ENCODE results near the gene PPARGC1A. TPM values are rescaled to one million over a fixed set of nuclear protein-coding genes. Genes with fewer than 3 reads are reported as not detected.

PPARGC1A gene
- total and polyA plus RNA-seq, 4 donors, result 7.7 to 34.6 (median 16.3) TPM

- no peak for TF ChIP-seq FOXA1 (IDR thresholded peaks at IDR 0.05)
- no peak for TF ChIP-seq ZBTB33 (IDR thresholded peaks at IDR 0.05)
- TF ChIP-seq JUND (IDR thresholded peaks at IDR 0.05), result no peak
- TF ChIP-seq REST (IDR thresholded peaks at IDR 0.05), result no peak
- TF ChIP-seq HNF4A (conservative IDR thresholded peaks at IDR 0.05), result peak; percentile 70 to 79
- TF ChIP-seq HNF4G (IDR thresholded peaks at IDR 0.05), result peak; percentile 8
- TF ChIP-seq RXRA (IDR thresholded peaks at IDR 0.05), result peak in 1 of 2 donors; percentile 34
- TF ChIP-seq ATF3 (IDR thresholded peaks at IDR 0.05), result no peak
- TF ChIP-seq EGR1 (IDR thresholded peaks at IDR 0.05; ENCODE audit: low read depth in 2 of 2), result no peak
- peaks cover 0 to 5% (median 3%) of the 10 kb centered on the region in 4 donors for H3K4me1 ChIP-seq (ENCODE audit: control insufficient read depth in 4 of 4, insufficient read depth in 4 of 4, low read length in 3 of 4)
- no peaks in the 10 kb centered on the region for H3K36me3 ChIP-seq (ENCODE audit: control insufficient read depth in 4 of 4, insufficient read depth in 3 of 4, low read depth in 1 of 4, low read length in 3 of 4)
- H3K9ac ChIP-seq (ENCODE audit: low read depth in 1 of 2, low read length in 2 of 2), result no peak overlapping the region
- no peak for DNase-seq (ENCODE audit: low spot score)
- no peak overlapping the region for H3K4me3 ChIP-seq (ENCODE audit: low read depth in 1 of 3, low read length in 3 of 3)
- H3K27me3 ChIP-seq (ENCODE audit: control insufficient read depth in 4 of 4, insufficient read depth in 4 of 4, low read length in 3 of 4), result no peaks in the 10 kb centered on the region
- H3K9me3 ChIP-seq (ENCODE audit: control insufficient read depth in 4 of 4, low read length in 3 of 4), result no peaks in the 10 kb centered on the region
- WGBS, result 30% methylated on average over 2 of the region's 2 CpGs
- H3K27ac ChIP-seq (ENCODE audit: low read depth in 1 of 2, low read length in 2 of 2), result no peak overlapping the region
Observed at GRCh38 chr4:23766344-23766743, 123.5 kb downstream of the PPARGC1A start.

- no peak overlapping the region for H3K9ac ChIP-seq (ENCODE audit: low read depth in 1 of 2, low read length in 2 of 2)
- H3K36me3 ChIP-seq (ENCODE audit: control insufficient read depth in 4 of 4, insufficient read depth in 3 of 4, low read depth in 1 of 4, low read length in 3 of 4), result no peaks in the 10 kb centered on the region
- no peak for DNase-seq (ENCODE audit: low spot score)
- H3K27ac ChIP-seq (ENCODE audit: low read depth in 1 of 2, low read length in 2 of 2), result no peak overlapping the region
- 35% methylated on average over 3 of the region's 3 CpGs for WGBS
- peak; percentile 97 to 98 for TF ChIP-seq HNF4A (conservative IDR thresholded peaks at IDR 0.05)
- TF ChIP-seq ATF3 (IDR thresholded peaks at IDR 0.05), result no peak
- no peak for TF ChIP-seq ZBTB33 (IDR thresholded peaks at IDR 0.05)
- peak; percentile 83 for TF ChIP-seq NR2F2 (IDR thresholded peaks at IDR 0.05)
- no peak for TF ChIP-seq JUND (IDR thresholded peaks at IDR 0.05)
- TF ChIP-seq HNF4G (IDR thresholded peaks at IDR 0.05), result peak; percentile 82
- peak; percentile 77 to 79 for TF ChIP-seq RXRA (IDR thresholded peaks at IDR 0.05)
- peak; percentile 13 to 36 for TF ChIP-seq RAD21 (IDR thresholded peaks at IDR 0.05)
- TF ChIP-seq YY1 (IDR thresholded peaks at IDR 0.05), result peak; percentile 21
- peak; percentile 41 for TF ChIP-seq SP1 (IDR thresholded peaks at IDR 0.05)
- no peak for TF ChIP-seq REST (IDR thresholded peaks at IDR 0.05)
- no peak for TF ChIP-seq FOXA1 (IDR thresholded peaks at IDR 0.05)
- TF ChIP-seq EGR1 (IDR thresholded peaks at IDR 0.05; ENCODE audit: low read depth in 2 of 2), result no peak
- H3K4me3 ChIP-seq (ENCODE audit: low read depth in 1 of 3, low read length in 3 of 3), result no peak overlapping the region
- no peaks in the 10 kb centered on the region for H3K27me3 ChIP-seq (ENCODE audit: control insufficient read depth in 4 of 4, insufficient read depth in 4 of 4, low read length in 3 of 4)
- H3K4me1 ChIP-seq (ENCODE audit: control insufficient read depth in 4 of 4, insufficient read depth in 4 of 4, low read length in 3 of 4), result peaks cover 0 to 5% (median 3%) of the 10 kb centered on the region in 4 donors
- no peaks in the 10 kb centered on the region for H3K9me3 ChIP-seq (ENCODE audit: control insufficient read depth in 4 of 4, low read length in 3 of 4)
Observed at GRCh38 chr4:23763559-23763958, 126.3 kb downstream of the PPARGC1A start.

Measured in liver (tissue), 9 donors.